ENCODE measurements around the gene OR51D1.

The OR51D1 gene, protein sequence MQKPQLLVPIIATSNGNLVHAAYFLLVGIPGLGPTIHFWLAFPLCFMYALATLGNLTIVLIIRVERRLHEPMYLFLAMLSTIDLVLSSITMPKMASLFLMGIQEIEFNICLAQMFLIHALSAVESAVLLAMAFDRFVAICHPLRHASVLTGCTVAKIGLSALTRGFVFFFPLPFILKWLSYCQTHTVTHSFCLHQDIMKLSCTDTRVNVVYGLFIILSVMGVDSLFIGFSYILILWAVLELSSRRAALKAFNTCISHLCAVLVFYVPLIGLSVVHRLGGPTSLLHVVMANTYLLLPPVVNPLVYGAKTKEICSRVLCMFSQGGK

DNA sequence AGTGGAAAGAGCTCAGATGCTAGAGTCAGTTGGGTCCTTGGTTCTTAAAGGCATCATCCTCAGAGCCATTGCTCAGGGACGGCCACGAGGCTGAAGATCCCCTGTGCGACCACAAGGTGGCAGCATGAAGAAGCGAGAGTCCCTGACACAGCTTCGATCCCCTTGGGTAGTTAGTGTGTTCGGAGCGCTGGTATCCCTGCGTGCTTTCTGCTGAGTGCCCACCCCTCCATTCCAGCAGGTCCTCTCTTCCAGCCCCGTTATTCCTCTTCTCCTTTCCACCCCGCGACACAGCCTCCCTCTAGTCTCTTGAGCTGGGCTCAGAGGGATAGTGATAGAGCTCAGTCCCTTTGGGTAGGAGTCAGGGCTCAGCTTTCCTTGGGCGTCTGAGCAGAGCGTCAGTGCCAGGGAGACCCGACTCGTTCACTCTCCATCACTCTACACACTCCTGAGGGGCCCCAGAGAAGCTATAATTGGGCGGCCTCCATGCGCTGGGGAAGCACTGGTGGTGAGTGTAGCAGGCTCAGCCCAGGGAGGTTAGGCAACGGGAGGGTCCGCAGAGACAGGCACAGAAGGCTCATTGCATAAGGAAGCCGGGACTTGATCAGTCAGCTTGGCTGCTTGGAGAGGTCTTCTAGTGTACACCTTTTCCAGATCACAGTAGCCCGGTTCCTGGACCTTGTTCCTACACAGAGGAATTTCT, at the start of gene OR51D1:
TSS of gene OR51D1 (plus strand) at position 516 of the 700 bp plus-strand sequence. CDS start 2,314 bp downstream, outside the sequence.
- peak; percentile 52 for DNase-seq

DNA sequence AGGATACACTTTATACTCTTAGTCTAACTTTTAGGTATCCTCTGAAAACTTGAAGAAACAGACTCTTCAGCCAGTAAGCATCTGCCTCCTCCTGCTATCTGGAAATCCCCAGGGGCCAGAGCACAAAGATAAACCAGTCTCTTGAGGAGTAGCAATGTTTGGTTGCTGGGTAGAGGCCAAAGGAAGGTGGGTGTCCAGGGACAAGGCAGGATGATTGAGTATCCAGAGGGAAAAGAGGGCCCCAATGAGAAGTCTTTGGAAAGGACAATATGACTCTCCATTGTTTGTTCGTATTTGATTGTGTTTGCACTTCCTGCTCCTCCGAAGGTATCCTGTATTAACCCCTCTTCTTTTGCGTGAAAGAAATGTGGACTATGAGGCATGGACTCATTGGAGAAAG, 48.3 kb upstream of the OR51D1 start:
- no peak for DNase-seq

DNA sequence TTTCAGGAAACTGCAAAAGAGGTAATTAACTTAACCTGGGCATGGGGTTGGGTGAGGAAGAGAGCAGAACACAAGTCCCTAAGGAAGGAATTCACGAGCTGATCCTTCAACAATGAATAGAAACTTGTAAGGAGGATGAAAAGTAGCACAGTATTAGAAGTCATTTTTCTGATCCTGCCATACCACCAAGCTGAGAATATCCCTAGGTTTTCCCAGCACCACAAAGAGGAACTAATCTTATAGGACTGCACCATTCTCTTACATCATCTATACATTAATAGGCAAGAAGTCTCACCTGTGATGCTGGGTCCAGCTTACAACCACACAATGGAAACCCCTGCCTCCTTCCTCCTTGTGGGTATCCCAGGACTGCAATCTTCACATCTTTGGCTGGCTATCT, 43.5 kb upstream of the OR51D1 start, which contains the start of gene OR52I1:
TSS of gene OR52I1 (plus strand) at position 301 of the 400 bp plus-strand sequence. CDS start at position 301, 0 bp downstream.
- DNase-seq = no peak

DNA sequence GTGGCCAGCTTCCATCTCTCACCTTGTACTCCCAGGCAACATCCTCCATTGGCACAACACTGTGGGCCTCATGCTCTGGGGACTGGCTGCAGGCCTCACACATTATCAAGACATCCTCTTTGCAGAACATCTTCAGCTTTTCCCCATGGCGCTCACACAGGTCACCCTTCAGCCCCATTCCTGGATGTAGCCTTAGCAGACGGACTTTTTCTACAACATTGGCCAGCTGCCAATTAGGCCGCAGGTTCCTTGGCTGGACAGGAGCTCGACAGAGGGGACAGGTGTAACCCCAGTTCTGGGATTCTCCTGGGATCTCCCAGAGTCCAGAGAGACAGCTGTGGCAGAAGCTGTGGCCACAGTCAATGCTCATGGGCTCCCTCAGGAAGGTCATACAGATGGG, 32.2 kb upstream of the OR51D1 start:
- DNase-seq = no peak

DNA sequence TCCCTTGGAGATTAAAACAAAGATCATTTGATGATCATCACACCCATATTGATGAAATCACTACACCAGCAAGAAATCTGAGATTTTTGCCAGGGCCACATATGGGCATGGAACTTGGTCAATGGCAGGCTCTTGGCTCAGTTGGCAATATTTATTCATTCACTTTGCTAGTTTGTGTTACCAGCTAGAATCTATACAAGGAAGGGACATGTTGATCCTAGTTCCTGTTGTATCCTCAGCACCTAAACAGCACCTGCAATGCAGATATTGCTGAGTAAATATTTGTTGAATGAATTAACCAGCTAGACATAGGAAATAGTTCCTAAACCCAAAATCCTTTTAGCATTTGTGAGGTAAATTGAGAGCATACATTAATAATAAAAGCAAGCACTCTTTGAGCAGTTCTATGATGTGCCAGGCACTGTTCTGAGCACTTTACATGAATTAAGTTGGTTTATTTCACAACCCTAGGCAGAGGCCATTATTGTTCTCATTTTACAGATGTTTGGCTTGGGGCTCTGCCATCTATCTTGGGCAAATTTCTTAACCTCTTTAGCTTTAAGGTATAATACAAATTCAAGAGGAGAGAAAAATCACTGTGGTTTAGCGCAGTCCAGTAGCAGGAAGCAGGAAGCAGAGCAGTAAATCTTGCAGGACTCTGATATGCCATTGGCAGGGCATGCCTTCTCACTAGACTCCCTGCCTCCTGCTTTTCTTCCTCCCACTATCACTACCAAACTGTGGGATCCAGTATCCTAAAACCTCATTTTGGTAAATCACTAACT, 30.9 kb upstream of the OR51D1 start:
- DNase-seq = no peak

DNA sequence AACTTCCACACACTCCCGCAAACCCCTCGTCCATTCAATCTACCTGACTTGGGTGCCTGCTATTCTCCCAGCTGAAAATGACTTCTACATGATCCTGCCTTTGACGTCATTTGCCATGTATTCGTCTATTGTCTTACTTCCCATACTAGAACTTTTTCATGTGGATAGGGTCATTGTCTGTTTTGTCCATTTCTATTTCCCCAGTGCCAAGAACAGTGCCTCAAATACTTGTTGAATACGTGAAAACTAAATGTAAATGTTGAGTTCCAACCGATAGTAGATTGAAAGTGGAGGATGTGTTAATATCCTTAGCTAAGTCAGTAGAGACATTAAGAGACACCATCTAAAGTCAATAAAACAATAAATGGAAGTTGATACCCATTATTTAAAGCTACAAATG, 30.2 kb upstream of the OR51D1 start:
- no peak for DNase-seq

DNA sequence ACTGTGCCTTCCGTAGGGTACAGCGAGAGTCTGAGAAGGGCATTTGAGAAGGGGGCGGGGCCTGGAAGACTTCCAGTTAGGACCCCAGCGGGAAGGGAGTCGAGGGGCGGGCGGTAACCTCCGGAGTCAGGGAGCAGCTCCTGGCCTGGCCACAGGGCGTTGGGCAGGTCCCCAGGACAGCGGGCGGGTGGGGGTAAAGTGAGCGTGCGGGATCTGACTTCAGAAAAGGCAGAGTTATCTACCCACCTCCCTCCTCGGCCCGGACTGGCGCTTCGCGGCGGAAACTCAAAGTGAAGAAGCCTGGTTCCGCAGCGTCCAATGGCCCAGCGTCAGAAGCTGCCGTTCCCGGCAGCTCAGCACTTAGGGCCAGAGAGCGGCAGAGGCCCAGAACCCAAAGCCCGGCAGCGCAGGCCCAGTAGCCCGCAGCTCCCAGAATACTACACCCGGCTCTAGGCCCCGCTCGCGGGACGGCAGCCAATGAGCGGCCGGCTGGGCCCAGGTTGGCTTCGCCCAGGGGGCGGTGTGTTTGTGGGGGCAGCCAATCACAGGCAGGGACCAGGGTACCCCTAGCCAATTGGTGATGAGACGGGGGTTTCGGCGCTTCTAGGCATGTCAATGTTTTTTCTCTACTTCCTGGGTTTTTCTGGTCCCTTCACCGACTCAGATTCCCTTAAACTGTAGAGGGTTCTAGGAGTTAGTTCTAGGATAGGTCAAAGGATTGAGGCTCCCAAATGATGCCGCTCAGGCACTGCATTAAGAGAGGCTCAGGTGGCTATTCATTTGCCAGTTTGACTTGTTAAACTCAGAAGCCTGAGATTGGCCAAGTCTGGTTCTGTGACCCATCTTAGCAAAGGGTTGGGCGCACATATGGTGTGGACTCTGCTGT, 29.3 kb upstream of the OR51D1 start, which contains the start of gene TRIM68:
TSS of gene TRIM68 (minus strand) at position 451 of the 886 bp plus-strand sequence. CDS start 2,727 bp downstream, outside the sequence.
- peak; percentile 90 for DNase-seq

DNA sequence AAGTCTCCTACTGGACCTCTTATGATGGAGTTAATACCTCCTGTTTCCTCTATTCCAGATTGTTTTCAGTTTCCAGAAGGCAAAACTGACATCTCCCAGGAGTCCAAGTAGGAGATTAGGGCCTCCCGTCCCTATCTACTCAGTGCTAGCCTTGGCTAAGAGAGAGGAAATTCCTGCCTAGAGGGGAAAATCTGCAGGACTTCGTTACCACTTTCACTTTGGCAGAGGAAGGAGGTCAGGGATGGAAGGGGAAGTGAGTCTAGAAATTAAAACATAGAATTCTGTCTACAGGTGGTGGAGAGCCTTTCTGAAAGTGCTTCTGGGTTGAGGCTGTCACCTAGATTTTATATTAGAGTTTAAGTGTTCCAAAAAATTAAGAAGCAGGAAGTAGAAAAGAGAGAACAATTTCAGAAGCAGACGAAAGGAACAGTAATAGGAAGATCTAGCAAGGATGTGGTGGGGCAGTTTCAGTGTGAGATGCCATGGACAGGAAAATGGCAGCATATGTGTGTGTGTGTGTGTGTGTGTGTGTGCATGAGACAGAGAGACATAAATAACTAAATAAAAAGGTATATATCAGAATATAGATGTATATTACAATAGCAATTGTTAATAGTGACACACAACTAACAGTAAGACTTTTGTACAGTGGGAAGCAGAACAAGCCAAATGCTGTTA, 26.9 kb upstream of the OR51D1 start:
- no peak for DNase-seq

DNA sequence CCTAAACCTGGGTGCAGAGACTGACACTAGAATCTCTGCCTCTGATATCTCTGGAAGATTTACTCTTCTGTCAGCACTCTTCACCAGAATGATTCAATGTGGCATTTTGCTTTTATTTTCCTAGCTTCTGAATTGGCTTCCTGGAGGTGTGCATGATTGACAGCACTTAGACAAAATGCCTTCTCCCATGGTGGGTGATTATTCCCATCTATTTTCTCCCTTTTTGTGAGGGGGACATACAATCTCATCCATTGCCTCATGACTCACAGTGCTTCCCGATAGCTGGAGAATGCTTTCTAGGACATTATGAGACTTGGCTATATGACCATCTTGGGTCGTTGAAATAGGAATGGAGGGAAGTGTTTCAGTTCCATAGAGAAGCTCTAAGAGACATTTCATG, 25.3 kb upstream of the OR51D1 start:
- DNase-seq = no peak

DNA sequence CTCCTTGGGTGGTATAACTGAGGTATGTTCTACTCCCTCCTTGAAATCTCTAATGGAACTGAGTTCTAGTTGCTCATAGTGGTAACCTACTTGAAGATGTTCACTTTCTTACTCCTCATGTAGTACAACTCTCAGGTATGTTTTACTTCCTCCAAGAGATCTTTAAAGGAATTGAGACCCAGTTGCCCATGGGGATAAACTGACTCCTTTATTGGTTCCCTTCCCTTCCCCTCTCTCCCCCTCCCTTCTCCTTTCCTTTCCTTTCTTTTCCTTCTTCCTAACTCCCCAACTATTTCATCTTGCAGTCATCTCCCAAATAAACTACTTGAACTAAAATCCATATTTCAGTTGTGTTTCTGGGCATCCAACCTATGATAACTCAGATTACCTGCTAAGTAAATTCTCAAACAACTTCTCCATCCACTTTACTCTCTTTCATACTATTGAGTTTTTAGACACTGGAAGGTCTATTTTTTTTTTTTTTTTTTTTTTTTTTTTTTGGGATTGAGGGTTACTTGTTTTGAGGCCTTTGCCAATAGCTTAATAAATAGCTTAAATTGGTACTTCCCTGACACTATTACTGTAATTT, 21.3 kb upstream of the OR51D1 start:
- no peak for DNase-seq

DNA sequence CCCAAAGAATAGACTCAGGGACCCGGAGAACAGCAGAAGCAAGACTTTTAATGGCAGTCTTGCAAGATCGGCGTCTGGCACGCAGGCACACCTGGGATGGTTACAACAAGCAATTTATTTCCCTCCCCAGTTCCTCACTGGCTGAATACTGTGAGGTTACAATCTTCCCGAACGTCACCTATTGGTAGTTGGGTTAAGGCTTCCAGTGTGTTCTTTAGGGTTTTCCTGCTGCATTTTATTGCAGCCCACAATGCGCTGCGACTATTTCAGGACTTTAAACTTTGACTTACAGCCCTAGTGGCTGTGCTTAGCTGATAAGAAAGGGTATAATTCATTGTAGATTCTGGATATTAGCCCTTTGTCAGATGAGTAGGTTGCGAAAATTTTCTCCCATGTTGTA, 17.8 kb upstream of the OR51D1 start:
- DNase-seq = no peak

DNA sequence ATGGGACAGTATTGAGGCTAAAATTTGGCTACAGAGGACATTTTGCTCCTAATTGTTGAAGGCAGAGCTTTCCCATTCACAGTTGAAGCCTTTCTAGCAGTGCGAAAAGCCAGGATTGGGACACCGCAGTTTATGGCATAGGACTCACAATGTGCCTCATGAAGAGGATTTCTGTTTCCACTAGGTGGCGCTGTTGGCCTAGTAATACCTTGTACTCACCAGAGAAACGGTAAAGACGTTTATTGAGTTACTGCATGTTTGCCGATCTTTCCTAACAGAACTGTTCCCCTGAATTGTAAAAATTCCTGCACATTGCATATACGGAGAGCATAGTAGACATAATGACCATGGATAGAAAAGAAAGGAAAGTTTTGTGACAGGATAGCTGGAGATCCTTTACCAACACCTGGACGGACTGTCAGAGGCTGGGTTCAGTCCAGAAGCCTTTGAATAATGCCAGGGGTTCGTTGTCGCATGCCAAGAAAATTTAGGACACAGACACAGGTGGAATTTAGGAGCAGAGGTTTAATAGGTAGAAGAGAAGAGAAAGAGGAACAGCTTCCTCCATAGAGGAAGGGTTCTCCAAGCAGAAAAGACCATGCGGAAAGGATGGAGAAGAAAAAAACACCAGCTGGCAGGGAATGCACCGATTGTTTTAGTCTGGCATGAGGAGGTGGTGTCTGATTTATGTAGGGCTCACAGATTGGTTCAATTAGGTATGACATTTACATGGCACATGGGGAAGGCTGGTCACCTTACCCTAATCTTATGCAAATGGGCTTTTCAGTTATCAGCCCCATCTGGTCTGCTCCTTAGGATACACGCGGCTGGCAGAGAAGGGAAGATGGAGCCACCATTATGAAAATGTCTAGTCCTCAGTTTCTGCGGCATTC, 10.8 kb upstream of the OR51D1 start:
- DNase-seq = no peak

DNA sequence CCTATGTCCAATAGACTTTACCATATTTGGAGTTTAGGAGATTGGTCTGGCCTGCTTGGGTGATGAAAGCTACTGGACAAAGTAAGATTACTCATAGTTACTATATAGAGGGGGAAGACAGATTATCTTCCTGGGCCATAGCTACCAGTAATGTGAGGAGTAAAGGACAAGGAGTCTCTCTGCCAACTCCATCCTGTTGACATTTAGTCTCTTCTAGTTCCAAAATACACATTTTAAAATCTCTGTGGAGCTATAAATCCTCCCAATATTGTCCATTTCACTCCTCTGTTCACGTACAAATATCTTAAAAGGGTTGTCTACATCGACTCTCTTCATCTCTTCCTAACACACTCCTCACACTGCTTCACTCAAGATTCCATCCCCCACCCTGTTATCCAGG, 1.1 kb upstream of the OR51D1 start:
- no peak for DNase-seq

DNA sequence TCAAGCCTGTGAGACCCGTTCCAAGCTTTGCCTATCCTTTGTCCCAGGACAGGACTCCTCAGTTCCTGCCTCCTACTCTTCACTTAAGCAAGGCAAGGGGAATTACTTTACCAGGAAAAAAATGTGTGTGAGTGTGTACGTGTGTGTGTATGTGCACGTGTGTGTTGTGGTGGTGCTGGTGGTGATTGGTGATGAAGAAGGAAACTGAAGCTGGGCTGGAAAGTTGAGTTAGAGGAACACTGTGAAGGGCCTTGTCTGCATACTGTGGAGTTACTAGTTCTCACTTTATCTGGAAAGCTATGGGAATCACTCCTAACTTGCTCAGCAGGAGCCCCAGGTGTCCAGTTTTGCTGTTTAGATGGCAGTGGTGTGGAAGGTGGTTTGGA, 378 bp downstream of the OR51D1 start:
- DNase-seq = no peak

DNA sequence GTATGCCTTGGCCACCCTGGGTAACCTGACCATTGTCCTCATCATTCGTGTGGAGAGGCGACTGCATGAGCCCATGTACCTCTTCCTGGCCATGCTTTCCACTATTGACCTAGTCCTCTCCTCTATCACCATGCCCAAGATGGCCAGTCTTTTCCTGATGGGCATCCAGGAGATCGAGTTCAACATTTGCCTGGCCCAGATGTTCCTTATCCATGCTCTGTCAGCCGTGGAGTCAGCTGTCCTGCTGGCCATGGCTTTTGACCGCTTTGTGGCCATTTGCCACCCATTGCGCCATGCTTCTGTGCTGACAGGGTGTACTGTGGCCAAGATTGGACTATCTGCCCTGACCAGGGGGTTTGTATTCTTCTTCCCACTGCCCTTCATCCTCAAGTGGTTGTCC, 2.7 kb downstream of the OR51D1 start:
- DNase-seq = no peak

DNA sequence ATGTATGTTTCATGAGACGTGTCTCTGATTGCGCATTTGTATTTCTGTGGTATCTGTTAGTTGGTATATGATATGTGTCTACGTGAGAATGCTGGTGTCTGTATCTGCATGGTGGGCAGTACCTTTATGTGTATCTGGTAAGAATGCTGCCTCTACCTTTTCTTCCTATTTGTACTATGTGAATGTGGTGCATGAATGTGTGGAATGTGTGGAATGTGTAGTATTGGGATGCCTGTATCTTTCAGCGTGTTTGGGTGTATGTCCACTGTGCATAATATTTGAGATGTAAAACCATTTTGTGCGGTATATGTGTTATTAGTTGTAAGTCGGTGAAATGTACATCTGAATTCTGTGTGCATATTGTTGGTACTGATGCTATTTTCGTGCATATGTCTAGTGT, 4.2 kb downstream of the OR51D1 start:
- DNase-seq = no peak

DNA sequence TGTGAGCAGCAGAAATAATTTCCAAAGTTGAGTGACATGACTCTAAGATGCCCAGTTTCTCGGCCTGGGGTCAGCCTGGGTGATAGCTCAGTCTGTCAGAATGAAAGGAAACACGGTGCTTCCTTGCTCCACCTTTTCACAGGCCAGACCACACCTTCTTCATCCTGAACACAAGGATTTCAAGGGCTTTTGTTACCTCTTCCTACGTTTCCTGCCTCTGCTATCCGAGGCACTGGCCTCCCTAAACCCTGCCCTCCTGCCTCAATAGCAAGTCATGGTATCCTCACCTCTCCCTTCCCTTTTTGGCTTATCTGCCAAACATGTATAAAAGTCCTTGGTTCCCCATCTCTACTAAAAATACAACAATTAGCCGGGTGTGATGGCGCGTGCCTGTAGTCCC, 4.8 kb downstream of the OR51D1 start:
- no peak for DNase-seq

DNA sequence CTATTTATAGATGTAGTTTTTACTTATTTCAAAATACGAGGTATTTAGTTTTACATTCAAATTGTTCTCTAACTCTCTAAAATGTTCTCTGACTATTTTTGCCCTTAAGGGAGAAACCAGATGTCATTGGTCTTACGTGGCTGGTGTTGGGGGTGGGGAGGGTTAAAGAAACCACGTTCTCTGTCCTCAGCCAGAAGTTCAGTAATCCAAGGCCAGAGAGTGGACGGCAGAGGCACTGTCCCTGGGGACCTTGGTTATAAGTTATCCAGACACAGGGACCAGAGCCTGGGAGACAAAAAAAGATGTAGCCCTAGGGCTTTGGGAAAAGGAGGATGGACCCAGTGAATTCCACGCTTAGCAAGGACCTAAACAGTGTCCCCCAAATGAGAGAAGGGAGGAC, 5.8 kb downstream of the OR51D1 start:
- DNase-seq = no peak

DNA sequence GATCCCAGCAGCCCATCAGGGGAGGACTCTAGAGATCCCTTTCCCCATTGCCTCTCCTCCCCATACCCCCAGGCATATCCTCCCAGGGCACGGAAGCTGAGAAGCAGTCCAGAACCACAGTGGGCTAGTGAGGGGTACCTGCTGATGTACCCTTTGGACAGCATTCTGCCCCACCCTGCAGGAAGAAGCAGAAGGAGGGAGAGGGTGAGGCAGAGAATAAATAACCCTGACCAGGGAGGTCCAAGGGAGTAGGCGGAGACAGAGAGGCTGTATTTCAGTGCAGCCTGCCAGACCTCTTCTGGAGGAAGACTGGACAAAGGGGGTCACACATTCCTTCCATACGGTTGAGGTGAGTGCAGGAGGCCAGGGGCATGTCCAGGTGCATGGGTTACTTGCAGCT, 6.4 kb downstream of the OR51D1 start, which contains the start of gene OR51E1:
TSS of gene OR51E1 (plus strand) at position 301 of the 400 bp plus-strand sequence. CDS start 8,545 bp downstream, outside the sequence.
- no peak for DNase-seq

DNA sequence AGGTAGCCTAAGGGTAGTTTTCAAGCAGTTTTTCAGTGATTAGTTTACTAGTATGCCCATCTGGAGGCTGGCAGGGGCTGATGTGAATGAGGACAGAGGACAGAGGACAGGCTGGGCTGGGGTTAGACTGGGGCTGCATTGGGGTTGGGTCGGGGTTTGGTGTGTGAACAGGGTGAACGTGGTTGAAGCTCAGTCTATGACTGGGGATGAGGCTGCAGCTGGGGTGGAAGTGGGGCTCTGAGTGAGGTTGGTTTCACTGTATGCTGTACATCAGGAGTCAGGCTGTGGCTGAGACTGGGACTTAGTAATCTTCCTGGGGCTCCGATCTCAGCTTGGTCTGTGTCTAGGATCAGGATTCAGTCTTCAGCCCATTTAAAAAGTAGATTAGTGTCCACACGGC, 7.0 kb downstream of the OR51D1 start:
- no peak for DNase-seq

Measured in activated CD4-positive, alpha-beta T cell treated with anti-CD3 and anti-CD28 coated beads for 1 hour (primary cell).